Amniotic stem cell (primary cell): ENCODE measurements around the gene PRKCE.

Source experiments
- DNase-seq: peaks from one replicate; lab custom pipeline; 2025; lab: John Stamatoyannopoulos, UW

Gene PRKCE

DNA sequence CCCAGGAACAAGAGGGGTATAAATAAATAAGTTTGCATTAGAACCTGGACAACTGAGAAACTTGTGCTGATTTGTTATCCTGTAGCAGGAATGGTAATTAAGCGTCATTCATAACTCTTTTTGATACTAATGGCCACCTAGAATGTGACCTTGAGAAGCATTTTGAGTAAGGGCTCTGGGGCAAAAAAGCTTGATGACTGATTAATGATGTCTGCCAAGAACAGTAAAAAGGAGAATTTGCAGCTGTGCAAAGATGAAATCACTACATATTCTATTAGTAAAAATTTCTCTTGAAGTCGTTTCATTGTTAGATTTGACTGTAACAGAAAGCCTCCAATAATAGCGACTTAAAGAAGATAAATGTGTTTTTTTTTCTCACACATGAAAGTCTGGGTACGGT, 157.7 kb downstream of the PRKCE start:
- no peak for DNase-seq

DNA sequence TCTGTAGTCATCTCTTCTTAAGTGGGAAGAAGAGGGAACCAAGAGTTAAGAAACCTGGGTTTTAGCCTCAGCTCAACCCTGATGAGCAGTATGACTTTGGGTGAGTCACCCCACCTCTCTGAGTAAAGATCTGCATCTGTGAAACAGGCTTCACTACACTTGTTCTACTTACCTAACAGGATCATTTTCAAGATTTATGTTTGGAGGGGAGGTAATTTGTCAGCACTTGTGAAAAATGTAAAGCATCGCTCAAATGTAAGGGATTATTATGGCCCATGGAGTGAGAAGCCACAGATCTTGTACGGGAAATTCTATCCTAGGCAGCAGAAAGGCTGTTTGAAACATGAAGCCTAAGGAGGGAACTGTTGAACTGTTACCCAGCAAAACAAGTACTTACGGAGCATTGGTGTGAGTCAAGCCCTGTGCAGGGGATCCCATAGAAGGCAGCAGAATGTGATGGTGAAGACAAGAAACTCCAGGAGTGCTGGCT, 160.6 kb downstream of the PRKCE start:
- DNase-seq, result no peak

DNA sequence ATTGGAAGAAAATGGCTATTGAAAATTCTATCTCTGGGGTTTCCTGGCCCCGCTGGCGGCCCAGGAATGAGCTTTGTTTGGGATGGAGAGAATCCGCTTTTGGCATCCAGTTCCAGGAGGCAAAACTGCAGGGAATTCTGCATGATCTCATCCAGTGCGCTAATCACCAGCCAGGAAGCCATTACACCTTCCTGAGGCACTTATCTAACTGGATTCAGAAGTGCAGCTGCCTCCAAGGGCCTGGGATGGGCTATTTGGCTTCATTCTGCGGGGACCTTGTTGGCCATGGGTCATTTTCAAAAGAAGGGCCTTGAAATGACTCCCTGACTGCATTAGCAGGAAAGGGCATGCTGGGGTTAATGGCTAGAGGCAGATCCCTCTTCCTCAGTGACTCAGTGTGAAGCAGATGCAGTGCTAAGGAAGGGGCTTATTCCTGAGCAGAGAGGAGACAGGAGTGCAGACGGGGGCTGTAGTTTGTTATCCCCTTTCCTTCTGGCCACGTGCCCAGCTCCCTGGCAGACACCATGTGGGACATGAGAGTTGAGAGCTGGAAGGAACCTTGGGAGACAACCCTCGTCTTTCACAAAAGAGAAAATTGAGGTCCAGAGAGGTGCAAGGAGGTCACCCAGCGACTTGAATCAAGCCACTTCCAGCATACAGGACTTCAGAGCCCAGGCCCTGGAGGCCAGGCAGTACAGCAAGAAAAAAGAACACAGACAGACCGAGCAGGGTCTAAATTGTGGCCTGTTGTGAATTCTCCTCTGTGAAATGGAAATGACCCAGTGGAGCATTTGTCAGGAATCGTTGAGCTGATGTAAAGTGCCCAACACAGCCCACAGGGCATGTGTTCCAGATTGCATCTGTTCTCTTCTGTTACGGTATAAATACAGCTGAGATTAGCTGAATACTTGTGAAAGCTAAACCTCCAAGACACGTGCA, 161.8 kb downstream of the PRKCE start:
- no peak for DNase-seq

GRCh38 chr2:45814488-45814887, 163.0 kb downstream of the PRKCE start:
- DNase-seq, result no peak

DNA sequence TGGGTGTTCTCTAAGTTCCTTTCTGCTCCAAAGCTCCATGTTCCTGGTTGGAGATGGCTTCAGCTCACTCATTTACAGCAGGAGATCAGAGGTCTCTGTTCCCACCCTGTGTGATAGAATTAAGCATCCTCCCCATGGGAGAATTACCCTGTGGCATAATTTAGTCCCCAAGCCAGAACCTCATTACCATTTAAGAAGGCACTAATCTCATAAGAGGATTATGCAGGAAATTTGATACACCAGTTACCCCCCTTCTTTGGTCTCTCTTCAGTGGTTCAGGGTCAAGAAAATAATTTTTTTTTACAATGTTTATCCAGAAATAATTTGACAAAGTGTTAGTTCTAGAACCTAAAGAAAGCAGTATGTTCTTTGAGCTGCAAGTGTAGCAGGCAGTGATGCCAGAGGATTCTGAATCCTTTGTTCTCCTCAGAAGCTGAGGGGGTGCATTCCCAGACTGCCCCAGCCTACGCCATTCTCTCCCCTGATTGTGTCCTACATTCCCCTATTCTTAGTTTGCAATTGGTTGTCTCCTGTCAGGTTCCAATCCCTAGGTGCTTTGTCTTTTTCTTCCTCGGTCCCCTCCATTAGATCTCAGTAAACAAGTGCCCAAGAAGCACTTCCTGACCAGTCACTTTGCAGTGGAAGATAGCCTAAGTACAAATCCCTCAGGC, 163.6 kb downstream of the PRKCE start:
- DNase-seq, result no peak

DNA sequence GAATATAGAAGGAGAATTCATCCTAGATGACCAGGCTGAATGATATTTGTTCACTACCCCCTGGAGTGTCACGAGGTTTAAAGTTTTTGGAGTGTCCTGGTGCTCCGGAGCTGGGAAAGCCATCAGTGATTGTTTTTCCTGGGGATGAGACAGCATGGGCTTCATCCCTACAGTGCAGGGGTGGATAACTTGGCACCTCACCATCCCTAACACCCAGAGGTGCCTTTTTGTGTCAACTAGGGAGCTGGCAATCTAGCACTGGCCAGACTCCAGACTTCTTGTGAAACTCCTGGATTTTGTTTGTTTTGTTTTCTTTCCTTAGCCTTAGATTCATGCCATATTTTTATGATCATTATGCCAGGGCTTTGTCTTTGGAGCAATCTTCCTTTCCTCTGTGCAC, 164.8 kb downstream of the PRKCE start:
- DNase-seq, result no peak

GRCh38 chr2:45818591-45818990, 167.1 kb downstream of the PRKCE start:
- DNase-seq, result no peak

DNA sequence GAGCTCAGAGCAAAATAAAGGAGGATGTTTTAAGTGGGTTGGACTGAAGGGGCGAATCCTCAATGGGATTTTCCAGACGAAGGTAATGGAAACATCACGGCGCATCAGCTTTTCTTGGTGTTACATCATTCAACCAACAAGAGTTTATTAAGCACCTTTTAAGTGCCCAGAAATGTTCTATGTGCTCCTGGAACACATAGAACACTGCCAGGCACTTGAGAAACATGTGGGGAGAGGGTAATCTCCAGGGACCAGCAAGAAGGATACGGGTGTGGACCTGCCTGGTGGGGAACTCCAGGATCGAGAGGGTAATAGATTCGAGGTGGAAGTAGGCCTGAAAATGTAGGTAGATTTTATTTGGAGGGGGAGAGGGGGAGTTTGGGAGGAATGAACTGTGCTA, 168.6 kb downstream of the PRKCE start:
- no peak for DNase-seq

DNA sequence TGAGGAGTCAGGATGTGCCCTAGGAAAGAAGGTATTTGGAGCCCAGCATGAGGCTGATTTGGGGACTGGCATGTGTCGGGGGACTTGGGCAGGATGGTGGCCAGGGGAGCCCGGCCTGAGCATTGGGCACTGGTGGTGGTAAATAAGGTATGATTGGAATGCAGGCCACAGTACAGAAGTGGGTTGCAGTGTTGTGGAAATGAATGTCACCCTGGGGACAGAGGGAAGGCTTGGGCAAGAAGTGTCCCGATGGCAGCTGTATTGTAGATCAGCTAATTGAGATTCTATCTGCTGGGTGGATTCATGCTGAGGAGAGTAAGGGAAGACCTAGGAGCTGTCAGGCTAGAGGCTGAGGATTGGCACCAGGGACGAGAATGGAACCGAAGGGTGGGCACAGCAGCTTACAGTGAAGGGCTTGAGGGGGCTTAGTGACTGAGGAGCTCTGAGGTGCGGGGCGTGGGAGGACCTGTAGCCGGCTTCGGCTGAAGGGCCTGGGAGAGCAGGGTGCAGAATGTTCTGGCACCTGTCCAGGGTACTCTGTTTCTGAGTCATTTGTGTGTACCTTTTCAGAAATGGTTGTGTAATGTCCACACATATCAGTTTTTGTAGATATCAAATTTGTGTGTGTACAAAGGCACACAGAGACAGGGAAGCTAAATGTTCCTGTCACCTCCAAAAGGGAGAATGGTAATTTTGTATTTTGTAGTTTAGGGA, 170.2 kb downstream of the PRKCE start:
- no peak for DNase-seq

GRCh38 chr2:45822272-45822630, 170.8 kb downstream of the PRKCE start:
- DNase-seq, result no peak

DNA sequence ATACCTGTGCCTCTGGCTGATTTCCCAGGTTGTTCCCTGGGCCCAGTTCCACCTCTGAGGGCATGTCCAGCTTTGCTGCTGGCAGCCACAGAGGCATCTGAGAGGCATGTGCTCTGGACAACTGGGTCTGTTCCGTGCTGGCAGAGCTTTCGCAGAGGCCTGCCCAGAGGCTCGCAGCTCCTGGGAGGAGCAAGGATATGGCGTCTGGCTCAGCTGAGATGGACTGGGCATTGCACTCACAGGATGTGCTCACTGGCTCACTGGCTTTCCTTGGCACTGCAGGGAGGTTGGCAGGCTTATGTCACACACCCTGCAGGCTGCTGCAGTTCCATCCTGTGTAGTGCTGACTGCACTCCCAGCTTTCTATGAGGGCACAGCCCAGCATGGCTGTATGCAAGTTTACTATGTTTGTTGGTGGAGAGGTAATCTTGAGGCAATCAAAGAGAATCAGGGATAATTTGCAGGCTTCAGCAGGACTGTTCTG, 172.3 kb downstream of the PRKCE start:
- DNase-seq, result no peak

DNA sequence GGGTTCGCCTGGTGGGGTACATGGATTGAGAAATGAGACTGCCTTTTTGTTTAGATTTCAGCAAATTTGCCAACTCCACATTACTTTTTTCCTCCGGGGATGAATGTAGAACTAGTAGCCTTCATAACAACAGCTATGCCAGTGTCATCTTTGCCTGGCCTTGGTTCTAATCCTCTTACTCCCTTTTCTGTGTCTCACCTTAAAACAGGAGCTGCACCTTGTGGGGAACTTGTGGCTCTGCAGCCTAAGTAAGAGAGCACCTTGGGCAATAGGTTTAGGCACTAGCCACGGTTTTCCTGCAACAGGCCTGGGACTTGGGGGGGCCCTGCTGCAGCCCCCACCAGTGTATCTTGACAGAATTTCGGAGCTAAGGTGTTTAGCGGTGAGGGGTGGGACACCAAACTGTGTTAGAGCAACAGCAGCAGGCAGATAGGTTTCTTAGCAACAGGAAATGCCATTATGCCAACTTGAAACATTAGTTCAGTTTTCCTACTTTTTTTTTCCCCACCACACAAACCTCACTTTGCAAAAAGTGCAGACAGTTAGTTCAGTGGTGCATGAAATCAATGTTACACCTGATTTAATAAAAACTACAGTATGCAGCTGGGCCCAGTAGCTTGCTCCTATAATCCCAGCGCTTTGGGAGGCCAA, 173.7 kb downstream of the PRKCE start:
- no peak for DNase-seq

DNA sequence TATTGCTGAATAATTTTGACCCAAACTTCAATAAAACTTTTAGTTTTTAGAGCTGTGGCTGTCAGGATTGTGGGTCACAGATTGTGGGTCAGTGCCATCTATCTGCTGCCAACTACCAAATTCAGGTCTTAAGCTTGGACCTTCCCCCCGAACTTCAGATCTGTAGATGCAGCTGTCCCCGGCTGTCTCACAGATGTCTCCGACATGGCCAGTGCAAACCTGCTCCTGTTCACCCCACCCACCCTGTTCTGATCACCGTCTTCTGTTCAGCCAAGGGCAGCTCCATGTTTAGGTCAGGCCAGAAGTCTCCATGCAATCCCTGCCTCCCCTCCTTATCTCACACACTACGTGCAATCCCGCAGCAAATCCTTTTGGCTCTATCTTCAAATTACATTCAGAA, 175.0 kb downstream of the PRKCE start:
- no peak for DNase-seq

DNA sequence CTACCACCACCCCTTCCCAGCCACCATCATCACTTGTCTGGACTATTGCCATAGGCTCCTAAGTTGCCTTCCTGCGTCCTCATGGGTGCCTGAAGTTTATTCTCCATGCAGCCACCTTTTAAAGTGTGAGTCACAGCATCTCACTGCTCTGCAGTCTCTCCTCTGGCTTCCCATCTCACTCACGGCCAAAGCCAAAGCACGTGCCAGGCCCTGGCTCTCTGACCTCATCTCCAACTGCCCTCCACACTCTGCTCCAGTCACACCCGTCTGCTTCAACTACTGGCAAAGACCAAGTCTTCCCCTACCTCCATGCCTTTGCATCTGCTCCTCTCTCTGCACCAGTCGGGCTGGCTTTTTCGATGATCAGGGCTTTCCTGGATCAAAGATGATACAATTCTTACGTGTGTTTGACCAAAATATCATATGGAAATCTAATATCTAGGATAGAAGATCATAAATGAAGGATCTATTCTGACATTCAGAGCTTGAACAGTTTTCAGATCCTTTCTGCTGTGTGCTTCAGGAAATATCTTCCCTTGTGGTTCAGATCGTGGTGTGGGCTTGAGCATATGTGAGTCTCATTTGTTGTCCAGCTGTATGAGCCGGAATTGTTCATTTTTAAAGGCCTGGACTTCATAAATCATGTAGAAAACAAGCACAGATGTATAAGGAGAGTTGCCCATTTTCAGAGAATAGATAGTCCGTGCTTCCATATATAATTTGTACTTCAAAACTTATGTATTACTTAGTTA, 175.6 kb downstream of the PRKCE start:
- peak; percentile 53 for DNase-seq

DNA sequence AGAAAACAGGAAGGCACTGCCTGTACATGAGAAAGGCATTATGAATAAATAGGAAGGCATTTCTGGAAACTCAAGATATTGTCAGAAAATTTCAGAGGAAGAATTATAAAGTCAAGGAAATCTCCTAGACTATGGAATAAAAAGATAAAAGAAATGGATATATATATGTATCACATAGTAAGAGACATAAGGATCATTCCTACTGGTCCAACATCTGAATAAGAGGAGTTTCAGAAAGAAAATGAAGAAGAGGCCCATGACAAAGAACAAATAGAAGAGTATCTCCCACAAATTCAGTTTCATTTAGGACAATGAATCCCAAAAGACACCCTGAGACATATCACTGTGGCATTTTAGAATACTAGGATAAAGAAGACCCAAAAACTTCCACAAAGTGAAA, 178.8 kb downstream of the PRKCE start:
- no peak for DNase-seq

DNA sequence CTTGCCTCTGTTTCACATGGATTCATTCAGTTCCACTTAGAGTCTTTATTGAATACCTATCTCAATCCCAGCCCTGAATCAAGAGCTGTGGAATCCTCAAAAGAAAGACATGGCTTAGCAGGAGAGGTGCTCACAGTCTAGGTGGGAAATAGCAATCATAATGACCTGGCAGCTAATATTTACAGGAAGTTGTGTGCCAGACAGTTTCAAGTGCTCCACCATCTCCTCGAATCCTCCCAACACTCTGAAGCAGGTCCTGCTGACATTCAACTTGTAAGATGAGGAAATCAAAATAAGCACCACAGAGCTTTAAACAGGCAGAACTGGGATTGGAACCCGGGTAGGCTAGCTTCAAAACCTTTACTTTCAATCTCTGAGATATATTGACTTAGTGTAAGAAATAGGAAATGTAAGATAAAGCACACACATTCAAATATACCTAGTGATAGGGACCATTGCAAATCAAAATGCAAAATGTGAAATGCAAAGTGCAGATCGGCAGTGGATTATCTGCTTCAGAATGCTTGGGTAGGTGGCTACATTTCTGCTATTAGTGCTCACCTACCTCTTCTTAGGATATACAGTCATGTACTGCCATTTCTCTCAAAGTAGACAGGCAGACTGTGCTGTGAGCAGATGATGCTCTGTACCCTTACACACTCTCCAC, 182.0 kb downstream of the PRKCE start:
- no peak for DNase-seq

- no peak for DNase-seq
These were observed 182.5 kb downstream of the PRKCE start for GRCh38 chr2:45833968-45834344.

DNA sequence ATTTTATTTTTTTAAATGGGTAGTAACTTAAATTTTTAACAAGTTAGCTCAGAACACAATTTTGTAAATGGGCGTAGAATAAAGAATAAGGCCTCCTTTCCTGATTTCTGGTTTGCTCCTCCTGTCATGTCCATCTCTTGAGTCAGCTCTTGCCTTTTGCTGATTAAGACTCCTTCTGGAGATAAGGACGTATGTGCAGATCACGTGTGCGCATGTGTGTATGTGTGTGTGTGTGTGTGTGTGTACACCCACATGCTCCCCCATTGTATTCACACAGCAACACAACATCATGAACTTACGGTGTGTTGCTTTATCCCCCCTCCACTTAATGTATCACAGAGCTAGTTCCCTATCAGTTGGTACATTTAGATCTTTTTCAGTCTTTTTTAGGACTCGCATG, 182.9 kb downstream of the PRKCE start:
- no peak for DNase-seq

GRCh38 chr2:45834858-45835257, 183.4 kb downstream of the PRKCE start:
- DNase-seq, result no peak

- DNase-seq, result no peak
These were observed 184.8 kb downstream of the PRKCE start for GRCh38 chr2:45836316-45836715.

- no peak for DNase-seq
These were observed 185.3 kb downstream of the PRKCE start for GRCh38 chr2:45836740-45837139.
